ENCODE data around the gene NPM3. TPM values are rescaled to one million over a fixed set of nuclear protein-coding genes. Genes with fewer than 3 reads are reported as not detected.

Gene NPM3, protein sequence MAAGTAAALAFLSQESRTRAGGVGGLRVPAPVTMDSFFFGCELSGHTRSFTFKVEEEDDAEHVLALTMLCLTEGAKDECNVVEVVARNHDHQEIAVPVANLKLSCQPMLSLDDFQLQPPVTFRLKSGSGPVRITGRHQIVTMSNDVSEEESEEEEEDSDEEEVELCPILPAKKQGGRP
- 189 TPM for polyA plus RNA-seq (2012; ENCODE audit: insufficient read depth, insufficient read length, low read depth)

DNA sequence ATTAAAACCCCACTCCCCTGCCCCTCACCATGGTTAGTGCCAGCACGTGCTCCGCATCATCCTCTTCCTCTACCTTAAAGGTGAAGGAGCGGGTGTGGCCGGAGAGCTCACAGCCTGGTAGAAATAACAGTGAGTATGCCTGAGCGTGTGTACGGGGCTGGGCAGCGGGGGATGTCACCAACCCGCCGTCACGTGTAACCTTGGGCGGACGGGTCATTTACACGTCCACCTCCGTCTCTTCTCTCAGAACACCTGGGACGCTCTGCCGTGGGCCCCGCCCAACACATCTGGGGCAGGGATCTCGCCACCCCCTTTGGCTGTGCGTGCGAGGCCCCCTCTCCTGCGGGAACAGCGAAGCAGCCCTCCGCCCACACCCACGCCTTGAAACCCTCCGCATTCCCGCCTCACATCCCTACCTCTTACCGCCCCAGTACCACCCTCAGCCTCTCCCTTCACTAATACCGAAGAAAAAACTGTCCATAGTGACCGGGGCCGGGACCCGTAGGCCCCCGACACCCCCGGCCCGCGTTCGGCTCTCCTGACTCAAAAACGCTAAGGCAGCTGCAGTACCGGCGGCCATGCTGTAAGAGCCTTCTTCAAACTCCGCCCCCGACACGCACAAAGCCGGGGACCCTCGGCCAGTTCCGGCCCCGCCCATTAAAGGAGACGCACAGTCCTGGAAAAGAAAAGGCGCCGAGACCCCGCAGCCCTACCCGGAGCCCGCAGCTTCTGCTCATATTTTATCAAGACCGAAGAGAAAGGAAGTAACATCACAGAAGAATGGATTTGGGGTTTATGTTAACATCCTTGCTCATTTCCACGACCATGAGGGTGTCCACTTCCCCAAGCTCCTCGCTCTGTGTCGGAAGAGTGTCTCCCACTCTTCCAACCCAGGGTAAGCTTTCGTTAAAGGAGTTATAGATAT is at the start of gene NPM3:
Gene NPM3 (minus strand): TSS at position 636 of the 925 bp plus-strand sequence. CDS start 56 bp downstream, at position 580.
- peak within 1 kb of the TSS; percentile 84 for H3K4me3 ChIP-seq (ENCODE audit: low read depth, low read length)
- peak; percentile 89 for DNase-seq
- peaks cover 20% of the 10 kb centered on the region for H3K36me3 ChIP-seq
- no peaks in the 10 kb centered on the region for H3K9me3 ChIP-seq
- H3K4me1 ChIP-seq = peaks cover 7% of the 10 kb centered on the region
- H3K27me3 ChIP-seq = no peaks in the 10 kb centered on the region
- TF ChIP-seq, protein P1, sequence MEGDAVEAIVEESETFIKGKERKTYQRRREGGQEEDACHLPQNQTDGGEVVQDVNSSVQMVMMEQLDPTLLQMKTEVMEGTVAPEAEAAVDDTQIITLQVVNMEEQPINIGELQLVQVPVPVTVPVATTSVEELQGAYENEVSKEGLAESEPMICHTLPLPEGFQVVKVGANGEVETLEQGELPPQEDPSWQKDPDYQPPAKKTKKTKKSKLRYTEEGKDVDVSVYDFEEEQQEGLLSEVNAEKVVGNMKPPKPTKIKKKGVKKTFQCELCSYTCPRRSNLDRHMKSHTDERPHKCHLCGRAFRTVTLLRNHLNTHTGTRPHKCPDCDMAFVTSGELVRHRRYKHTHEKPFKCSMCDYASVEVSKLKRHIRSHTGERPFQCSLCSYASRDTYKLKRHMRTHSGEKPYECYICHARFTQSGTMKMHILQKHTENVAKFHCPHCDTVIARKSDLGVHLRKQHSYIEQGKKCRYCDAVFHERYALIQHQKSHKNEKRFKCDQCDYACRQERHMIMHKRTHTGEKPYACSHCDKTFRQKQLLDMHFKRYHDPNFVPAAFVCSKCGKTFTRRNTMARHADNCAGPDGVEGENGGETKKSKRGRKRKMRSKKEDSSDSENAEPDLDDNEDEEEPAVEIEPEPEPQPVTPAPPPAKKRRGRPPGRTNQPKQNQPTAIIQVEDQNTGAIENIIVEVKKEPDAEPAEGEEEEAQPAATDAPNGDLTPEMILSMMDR (IDR thresholded peaks at IDR 0.05; ENCODE audit: low read depth, low read length) = no peak

DNA sequence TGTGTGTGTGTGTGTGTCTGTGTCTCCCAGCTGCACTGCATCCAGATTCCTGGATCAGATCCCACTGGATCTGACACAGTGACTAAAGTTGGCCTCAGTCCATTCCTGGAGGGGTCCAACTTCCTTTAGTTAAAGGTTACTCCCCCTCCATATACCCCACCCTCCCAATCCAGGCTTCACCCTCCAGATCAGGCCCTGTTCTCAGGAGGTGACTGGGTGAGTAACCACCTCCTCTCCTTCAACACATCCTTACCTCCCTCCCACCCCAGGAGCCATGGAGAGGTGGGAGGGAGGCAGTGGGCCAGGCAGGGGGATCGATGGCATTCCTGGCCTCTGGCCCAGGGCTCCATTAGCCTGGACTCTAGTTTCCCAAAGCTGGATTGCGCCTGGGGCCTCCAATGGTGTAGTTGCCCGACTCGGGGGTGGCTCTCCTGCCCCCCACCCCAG is 49.1 kb upstream of the NPM3 start:
- Histone ChIP-seq H3K36me3 (no peaks in the 10 kb centered on the region), H3K4me1 (peaks cover 14% of the 10 kb centered on the region), H3K27me3 (no peaks in the 10 kb centered on the region), H3K4me3 (ENCODE audit: low read depth, low read length) (no peak overlapping the region), H3K9me3 (no peaks in the 10 kb centered on the region)
- DNase-seq = peak; percentile 42
- TF ChIP-seq, protein P1 (IDR thresholded peaks at IDR 0.05; ENCODE audit: low read depth, low read length) = no peak

DNA sequence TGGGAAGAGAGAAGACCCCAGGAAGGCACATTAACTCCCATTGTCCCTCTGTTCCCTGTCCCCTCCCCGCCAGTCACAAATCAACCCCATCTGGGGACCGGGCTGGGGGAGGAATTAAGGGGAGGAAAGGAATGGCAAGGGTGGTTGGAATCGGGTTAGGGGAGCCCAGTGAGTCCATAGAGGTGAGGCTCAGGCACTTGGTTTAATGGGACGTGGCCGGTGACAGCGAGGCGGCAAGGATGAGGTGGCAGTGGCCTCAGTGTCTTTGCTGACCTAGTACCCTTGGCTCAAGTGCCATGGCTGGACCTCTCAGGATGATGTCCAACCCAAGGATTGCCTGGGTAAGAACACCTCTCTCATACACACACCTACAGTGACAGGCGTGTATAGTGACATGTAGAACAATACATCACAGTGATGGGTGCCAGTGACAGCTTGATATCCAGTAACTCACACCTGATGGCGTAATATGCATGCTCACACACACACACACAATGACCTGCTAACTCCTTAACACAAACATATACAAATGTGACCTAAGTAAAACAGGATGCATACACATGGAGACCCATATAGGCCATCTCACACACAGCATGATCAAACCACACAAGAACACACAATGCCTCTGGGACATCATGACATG is 48.0 kb upstream of the NPM3 start:
- Histone ChIP-seq H3K4me3 (ENCODE audit: low read depth, low read length) (peak overlapping the region; percentile 46), H3K9me3 (no peaks in the 10 kb centered on the region), H3K27me3 (no peaks in the 10 kb centered on the region), H3K4me1 (peaks cover 14% of the 10 kb centered on the region), H3K36me3 (no peaks in the 10 kb centered on the region)
- TF ChIP-seq, protein P1 (IDR thresholded peaks at IDR 0.05; ENCODE audit: low read depth, low read length) = no peak
- DNase-seq = no peak

DNA sequence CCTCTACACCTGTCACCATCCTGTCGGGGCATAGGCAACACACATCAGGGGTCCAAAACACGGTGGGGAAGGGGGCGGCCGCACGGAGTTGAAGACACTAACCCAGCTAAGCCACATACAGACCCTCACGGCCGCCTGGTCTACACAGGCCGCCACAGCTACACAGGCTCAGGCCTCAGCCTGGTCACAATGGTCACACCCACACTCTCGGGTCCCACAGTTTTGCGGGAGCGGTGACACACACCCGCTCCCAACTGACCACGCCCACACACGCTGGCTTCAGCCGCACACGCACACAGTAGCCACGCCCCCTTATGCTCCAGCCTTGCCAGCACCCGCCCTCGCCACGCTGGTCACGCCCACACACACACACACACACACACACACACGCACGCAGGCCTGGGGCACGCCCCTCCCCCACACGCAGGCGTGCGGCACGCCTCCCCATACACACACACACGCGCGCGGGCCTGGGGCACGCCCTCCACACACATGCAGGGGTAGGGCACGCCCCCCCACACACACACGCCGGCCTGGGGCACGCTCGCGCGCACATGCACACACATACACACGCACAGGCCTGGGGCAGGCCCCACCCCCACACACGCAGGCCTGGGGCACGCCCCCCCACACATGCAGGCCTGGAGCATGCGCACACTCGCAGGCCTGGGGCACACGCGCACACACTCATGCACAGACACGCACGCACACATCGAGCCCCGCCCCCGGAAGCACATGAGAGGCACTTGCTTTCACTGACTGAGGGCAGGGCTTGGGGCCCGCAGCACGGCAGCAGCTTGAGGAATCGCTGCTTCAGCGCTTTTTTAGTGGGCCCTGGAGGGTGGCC is 47.3 kb upstream of the NPM3 start:
- Histone ChIP-seq H3K4me1 (peaks cover 14% of the 10 kb centered on the region), H3K36me3 (no peaks in the 10 kb centered on the region), H3K27me3 (no peaks in the 10 kb centered on the region), H3K4me3 (ENCODE audit: low read depth, low read length) (peak overlapping the region; percentile 46), H3K9me3 (no peaks in the 10 kb centered on the region)
- peak; percentile 83 for DNase-seq
- TF ChIP-seq, protein P1 (IDR thresholded peaks at IDR 0.05; ENCODE audit: low read depth, low read length) = no peak

DNA sequence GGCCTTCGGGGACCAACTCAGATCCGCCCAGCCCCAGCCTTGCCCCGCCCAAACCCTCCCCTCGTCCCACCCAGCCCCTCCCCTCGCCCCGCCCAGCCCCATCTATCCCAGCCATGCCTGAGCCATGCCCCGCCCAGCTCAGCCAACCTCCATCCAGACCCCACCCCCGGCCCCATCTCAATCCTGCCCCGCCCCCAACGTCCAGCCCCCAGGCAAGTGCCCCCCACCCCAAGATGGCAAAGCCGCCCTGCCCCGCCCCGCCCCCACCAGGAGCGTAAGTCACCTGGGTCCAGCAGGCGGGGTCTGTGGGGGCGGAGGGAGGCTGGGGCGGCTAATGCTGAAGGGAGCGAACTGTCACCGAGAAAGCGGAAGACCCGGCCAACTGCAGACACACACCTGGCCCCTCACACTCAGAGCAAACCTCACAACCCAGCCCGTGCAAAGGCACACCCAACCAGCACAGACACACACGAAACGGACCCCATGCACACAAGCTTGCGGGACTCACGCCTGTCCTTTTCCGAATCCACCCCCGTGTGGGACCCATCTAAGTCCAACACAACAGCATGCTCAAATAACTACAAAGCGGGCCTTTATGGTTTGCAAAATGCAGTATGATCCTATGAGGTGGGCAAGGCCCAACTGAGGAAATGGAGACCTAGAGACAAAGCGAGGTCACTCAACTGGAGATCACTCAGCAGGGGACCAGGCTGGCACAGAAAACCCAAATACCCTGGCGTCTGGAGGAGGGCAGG is 46.5 kb upstream of the NPM3 start:
- Histone ChIP-seq H3K36me3 (no peaks in the 10 kb centered on the region), H3K4me3 (ENCODE audit: low read depth, low read length) (no peak overlapping the region), H3K4me1 (peaks cover 14% of the 10 kb centered on the region), H3K27me3 (no peaks in the 10 kb centered on the region), H3K9me3 (no peaks in the 10 kb centered on the region)
- TF ChIP-seq, protein P1 (IDR thresholded peaks at IDR 0.05; ENCODE audit: low read depth, low read length) = no peak
- DNase-seq = no peak

Data from BE2C (cell line).